Stimulated activated CD4-positive, alpha-beta T cell treated with anti-CD3 and anti-CD28 coated beads, Interleukin-1b, Interleukin-23, amount 100 ng/mL, for 48 hours (primary cell): Measurements from ENCODE around the gene PLD1.

Source experiments
- DNase-seq: peaks from one replicate; pipeline ENCODE4 v3.0.0-alpha.2; 2020

Gene PLD1

DNA sequence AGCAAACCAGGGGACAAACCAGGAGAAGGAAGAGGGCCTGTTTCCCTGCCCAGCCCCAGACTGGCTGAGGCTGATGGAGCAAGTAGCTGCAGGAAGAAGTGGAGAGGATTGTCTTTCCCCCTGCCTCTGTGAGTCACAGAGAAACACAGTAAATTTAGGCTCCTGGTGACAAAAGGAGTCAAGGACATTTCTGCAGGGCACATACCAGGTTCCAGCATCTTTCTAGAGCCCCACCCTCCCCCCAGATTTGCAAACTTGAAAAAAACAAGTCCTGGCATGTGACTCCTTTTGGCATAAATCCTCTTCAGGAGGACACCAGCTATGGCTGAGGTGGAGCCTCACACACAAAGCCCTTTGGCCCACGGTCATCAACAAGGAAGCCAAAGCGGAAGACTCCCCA is 17.8 kb downstream of the PLD1 start:
- no peak for DNase-seq

DNA sequence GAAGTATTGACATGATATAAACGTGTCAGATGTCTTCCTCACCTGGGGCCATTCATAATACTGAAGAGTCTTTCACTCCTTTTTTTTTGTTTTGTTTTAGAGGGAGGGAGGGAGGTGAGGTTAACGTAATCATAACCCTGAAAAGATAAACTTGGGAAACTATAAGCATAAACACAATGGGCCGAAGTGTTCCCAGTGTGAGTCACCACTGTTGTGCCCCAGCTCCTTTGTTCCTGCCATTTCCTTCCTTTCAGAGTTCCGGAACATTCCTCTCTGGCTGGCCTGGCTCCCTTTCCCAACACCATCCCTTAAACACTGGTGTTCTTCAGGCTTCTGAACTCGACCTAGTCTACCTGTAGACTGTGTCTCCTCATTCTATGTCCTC is 18.6 kb downstream of the PLD1 start:
- DNase-seq, result no peak

DNA sequence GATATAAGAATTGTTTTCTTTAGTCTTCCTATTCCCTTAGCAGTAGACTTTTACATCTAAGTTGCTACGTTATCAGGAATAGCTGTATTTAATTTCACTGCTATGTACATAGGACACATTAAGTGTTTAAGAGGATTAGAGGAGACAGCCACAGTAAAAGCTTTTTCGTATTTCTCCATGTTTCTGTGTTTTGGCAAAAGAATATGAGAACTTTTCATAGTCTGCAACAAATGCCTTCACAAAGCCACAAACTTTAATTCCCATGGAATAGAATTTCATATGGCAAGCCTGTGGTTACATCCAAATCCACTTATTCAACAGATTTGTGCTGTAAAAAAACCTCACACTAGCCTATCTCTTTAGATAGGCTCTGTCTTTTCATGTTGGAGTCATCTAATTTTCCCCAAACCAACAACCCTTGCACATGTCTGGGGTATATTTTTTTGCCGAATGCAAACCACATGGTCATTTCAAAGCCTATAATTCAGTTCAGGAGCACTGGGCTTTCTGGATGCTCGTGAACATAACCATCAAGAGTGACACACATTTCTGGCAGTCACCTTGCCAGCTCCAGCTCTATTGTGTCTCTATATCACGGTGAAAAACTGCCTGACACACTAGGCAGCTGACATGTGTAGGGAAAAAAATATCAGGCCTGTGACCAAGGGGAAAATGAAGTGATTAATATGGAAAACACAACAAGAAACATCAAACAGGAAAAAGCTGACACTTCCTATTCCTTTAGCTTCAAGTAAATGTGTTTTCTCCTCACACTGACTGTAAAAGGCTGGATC is 19.2 kb downstream of the PLD1 start:
- no peak for DNase-seq

DNA sequence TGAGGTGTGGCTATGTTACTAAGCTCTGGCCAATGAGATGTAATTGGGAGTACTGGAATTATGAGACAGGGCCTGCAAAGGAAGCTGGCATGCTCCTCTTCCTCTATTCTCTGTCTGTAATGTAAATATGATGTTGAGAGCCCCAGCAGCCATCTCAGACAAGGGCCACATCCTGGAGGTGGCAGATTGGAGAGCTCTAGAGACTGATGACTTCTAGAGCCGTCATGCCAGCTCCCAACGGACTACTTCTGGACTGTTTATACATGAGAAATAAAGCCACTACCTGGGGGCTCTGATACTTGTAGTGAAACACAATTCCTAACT is 19.7 kb downstream of the PLD1 start:
- DNase-seq, result no peak

DNA sequence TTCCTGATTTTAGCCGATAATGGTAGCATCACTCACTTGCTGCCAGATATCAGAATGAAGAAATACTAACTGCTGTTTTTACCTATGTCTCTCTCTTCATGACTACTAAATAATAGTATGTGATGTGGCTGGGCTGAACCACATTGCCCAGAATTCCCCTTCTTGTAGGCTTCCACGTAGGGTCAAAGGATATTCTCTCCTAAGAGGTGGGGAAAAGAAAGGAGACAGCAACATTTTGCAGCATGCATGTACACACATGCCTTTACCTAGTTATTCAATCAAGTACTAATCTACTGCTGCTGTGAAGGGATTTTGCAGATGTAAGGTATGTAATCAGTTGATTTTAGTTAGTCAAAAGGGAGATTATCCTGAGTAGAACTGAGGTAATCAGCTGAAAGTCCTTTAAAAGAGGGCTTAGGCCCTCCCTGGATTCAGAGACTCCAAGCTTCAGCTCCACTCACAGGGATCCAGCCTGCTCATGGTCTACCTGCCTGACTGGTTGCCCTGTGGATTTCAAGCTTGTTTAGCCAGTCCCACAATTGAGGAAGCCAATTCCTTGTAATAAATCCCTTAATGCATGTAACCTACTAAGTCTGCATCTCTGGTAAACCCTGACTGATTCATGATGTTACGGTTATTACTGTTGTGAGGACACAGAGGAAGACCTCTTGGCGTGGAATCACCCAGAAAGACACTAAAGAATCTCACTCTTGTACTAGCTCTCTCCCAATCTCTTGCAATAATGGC is 20.4 kb downstream of the PLD1 start:
- no peak for DNase-seq

DNA sequence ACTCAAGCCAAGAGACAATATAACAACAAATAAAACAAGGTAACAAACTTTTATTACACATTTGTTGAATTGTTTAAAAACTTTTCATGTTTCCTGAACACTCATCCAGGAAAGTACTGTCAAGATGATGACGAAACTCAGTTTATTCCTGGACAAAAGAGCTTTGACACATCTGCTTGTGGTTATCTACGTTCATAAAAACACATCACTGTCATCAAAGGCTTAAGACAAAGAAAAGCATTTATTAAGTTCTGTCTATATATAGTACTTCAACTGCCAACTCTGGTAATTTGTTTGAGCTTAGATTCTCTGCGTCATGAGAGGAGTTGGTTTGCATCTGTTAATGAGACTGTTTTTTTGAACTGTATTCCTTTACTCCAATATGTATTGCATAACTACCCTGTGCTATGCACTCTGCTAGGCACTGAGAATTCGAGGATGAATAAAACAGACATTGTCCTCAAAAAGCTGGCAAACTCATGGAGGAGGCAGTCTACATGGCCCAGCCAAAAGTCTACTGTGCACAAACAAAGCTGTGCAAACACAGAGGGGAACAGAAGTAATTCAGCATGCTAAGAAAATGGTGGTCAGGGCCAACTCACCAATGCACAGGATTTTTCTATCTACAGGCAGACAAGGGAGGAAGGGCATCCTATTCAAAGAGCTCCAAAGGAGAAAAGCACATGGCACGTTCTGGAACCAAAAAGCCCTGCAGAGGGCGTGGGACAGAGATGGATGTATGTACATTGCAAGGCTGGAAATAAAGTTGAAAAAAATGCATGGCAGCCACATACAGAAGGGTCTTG is 21.5 kb downstream of the PLD1 start:
- DNase-seq, result no peak

DNA sequence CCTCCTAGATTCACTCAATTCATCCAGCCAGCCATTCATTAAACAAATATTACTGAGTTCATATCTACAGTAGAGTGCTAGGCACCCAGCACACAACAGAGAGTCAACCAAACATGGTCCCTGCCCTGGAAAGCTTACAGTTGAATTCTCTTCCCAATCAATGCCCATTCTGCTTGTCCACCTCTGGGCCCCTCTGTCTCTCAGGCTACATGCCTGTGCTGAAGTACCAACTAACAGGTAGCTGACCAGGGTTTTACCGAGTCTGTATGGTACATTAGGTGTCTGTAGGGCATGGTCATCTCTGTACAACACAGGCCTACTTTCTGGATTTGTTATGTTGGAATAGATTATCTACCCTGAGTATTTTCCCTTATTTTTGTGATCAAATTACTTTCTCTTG is 23.3 kb downstream of the PLD1 start:
- no peak for DNase-seq

DNA sequence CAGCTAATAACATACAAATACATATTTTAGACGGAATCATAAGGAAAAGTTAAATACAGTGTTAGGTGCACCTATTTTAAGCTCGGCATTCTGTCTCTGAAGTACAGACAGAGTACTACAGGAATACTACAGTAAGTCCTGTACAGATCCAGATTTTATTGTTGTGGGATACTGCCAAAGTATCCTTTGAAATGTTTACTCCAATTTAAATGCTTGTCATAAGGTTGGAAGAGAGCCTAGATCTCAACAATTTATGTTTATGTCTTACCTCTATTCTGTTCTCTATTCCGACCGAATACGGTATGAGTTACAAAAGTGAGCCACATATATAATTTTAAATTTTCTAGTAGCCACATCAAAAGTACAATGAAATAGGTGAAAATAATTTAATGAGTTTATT is 25.3 kb downstream of the PLD1 start:
- DNase-seq, result no peak

DNA sequence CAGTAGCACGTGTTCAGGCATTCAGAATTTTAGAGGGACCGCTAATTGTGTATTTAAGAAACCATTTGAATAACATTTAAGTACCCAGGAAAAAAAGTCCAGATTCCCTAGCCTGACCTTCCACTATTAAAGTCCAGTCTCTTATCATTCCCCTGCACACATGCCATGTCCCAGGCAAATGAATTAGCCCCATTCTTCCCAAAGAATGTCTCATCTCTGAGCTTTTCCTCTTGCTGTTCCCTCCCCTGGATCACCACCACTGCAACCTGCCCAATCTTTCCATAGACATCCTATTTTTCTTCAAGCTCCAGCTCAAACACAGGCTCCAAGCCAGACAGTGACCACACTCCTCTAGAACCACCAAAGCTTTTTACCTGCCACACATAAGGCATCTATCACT is 25.9 kb downstream of the PLD1 start:
- DNase-seq, result no peak

DNA sequence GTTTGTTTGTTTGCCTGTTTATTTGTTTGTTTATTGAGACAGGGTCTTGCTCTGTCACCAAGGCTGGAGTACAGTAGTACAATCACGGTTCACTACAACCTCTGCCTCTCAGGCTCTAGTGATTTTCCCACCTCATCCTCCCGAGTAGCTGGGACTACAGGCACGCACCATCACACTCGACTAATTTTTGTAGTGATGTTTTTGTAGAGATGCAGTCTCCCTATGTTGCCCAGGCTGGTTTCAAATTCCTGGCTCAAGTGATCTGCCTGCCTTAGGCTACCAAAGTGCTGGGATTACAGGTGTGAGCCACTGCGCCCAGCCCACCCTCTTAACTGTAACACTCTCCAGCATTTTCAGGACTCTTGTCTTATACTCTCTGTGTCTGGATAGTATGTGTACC is 26.7 kb downstream of the PLD1 start:
- DNase-seq, result no peak

DNA sequence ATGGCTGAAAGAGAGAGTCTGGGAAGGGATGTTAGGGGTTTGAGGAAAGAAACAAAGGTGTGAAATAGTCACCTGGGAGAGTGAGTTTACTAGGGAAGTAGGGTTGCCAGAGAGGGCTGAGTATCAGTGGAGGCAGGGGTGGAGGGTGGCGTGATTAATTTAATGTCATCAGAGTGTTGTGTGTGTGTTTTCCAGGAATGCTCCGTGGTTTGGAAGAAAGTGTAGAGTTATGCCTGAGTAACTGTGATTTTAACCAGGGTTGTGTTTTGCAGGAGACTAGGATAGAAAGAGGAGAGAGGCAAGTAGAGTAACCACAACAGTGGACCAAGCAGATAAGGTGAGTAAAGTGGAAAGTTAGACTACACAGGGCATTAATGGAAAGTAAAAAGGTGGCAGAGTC is 27.2 kb downstream of the PLD1 start:
- DNase-seq, result no peak

DNA sequence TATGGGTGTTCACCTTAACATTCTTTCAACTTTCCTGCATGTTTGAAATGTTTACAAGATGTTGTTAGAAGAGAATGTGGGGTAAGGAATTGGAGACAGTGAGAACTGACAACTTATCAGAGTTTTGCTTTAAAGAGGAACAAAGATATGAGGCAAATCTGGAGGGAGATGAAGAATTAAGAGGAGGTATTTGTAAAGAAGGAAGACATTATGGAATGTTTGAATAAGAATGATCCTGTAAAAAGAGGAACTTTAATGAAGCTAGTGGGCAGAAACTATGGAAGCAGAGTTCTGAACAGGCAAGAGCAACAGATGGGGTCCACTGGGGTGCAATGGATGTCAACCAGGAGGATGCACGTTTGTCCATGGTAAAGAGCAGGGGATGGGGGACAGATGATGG is 27.7 kb downstream of the PLD1 start:
- DNase-seq, result no peak

DNA sequence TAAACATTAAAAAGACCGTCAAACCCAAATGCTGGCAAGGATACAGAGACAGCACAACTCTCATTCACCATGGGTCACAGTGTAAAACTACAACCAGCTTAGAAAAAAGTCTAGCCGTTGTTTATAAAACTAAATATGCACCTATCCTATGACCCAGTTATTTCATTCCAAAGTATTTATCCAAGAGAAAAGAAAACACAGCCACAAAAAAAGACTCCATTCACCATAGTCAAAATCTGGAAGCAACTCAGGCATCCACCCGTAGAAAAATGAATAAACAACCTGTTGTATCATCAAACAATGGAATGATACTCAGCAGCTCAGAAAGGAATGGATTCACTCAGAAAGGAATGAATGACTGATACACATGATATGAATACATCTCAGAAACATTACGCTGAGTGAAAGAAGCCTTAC is 28.6 kb downstream of the PLD1 start:
- no peak for DNase-seq

DNA sequence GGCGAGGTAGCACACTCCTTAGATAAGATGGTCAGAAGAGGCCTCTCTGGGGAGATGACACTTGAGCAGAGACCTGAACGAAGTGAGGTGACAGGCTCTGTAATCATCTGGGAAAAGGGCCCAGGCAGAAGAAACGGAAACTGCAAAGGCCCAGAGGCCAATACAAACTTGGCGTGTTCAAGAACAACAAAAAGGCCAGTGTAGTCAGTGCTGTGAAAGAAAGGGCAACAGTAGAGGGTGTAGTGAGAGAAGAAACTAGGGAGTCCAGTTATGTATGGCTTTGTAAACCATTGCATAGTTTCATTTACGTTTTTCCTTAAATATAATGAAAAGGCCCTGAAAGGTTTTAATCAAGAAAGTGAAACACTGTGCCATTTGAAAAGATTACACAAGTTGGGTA is 31.8 kb downstream of the PLD1 start:
- no peak for DNase-seq

DNA sequence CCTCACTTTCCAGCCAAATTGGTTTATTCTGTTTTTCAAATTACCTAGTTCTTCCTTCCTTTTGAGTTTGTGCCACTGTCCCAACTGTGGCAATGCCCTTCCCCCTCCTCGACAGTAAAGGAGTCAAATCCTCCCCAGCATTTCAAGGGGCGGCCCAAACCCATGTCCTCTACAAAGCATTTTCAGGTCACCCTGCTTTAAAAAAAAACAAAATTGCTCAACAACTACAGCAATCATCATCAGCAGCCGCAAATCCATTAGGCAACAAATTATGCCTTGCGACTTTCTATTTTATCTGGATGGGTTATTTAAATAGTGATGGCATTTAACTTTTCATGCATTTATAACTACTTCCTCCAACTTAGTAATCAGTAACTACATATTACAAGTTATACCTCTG is 32.7 kb downstream of the PLD1 start:
- DNase-seq, result no peak

DNA sequence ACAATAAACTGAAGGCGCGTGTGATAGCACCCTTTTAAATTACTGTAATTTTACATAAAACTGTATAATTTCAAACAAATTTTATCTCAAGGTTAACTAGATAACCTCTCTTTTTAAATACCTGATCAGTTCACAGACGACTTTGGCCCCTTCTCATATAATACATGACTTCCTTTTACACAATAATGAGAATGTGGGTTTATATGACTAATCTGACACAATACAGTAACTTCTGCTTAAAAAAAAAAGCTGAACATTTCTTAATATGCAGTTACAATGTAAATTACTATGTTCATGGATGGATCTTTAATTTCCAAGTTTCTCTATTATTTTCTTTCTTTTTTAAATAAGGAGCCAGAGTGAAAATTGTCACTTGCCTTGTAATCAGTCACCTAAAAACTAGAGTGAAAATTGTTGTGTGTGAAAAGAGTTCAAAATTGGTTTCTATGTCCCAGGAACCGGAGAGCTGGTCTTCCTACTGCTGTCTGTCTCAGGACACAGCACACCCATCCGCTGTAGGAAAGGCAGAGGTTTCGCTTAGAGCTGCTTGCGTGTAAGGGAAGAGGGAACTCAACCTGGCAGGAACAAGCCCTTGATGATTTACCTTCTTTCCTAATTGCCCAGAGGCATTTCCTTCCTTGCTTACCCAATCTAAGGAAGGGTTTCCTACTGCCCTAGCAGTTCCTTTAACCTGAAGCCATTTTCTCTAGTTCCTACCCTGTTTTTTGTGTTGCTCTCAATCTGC is 33.3 kb downstream of the PLD1 start:
- DNase-seq, result no peak

DNA sequence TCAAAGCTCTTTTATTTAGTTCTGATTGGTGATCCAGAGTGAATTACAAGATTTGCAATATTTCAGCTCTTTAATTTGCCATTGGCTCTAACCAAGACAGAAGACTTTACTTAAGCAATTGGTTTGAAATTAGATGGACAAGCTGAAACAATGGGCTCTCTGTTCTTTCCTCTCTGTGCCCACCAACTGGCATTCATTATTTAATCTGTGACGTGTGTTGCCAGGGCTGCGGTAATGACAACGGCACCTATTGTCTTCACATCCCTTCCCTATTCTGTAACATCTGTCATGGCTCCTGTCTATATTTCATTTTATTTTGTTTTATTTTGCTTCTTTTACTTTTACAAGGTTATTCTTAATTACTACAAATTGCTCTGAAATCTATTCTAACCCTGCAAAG is 33.9 kb downstream of the PLD1 start:
- no peak for DNase-seq

DNA sequence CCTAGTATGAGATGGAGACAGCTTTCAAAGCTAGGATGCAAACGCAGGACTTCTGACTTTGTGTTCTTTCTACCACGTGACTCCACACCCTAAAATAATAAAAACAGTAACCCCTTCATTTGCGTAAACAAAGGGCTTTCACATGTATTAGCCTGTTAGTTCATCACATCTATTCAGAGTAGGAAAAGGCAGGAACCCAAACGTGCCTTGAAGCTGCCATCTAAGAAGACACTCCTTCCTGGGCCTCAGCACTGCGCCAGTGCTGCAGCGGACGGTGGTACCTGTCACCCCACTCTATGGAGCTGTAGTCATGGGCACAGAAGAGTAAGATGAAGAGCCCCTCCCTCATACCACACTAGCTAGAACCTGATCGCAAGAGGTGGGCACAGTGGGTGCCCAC is 34.3 kb downstream of the PLD1 start:
- DNase-seq, result no peak

DNA sequence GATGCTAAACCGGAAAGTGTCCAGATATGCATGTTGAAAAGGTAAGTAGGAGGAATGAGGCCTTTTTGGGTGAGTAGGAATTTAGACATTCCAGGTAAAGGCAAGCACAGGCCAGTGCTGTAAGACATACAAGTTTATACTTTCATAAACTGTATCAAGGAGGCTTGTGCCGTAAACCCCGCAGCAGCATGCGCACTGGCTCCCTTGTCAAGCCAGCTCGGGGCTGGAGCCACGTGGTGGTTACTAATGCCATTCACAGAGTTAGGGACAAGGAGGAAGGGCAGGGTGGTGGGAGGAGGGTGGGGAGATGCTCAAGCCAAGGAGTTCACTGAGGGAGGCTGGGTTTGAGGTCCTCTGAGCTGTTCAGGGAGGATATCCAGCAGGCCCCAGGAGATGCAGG is 35.8 kb downstream of the PLD1 start:
- no peak for DNase-seq

DNA sequence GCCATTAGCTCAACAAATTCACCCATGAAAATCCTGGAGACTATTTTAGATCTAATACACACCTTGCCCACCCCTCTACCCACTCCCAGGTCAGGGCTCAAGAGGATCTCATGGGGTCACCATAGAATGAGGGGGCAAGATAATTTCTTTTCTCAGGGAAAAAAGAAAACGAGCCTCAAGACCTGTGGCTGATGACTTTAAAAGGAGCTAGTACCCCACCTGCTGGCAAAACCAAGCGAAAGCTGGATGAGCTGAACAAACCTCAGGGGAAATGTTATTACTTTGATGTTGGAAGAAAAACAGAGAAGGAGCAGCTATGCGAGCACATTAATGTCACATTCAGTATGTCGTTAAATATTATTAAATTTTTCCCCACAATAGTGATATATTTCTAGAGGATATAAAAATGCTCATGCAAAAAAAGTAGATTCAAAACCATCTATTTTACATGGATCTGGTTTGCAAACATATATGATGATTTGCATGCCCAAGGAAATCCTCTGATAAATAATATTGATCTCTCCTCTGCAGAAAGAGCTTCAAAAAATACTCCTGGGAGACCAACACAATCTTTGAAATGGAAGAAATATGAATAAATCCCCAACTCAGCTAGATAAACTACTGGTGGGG is 37.7 kb downstream of the PLD1 start:
- peak; percentile 40 for DNase-seq

DNA sequence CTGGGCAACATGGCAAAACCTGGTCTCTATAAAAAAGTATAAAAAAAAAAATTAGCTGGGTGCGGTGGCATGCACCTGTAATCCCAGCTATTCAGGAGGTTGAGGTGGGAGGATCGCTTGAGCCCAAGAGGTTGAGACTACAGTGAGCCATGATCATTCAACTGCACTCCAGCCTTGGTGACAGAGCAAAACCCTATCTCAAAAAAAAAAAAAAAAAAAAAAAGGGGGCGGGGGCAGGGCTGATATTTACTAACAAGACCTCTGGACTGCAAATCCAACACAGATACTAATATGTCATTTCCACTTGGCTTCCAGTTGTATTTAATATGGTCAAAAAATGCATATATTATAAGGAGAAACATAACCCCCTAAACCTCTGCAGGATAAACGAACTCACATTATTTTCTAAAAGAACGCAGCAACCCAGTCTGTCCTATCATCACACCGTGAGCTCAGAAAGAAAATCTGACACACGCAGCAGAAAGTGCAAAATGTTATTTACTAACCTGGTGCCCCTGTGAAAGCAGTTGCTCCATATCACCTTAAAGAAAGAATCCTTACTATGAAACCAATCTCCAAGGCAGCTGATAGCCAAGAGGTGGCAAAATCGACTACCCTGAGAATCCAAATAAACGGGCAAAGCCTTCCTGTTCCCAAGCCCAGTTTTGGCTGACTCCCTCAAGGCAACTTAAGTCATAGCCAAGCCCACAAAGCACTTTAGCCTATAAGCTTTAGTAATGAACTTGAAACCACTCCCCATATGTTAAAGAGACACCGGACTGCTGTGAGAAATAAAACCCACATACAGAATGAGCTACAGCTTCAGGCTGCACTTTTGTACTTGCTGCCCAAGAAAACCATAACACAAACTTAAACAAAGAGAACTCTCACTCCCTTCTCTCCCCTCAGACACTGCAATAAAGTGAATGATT is 39.3 kb downstream of the PLD1 start:
- DNase-seq, result no peak

DNA sequence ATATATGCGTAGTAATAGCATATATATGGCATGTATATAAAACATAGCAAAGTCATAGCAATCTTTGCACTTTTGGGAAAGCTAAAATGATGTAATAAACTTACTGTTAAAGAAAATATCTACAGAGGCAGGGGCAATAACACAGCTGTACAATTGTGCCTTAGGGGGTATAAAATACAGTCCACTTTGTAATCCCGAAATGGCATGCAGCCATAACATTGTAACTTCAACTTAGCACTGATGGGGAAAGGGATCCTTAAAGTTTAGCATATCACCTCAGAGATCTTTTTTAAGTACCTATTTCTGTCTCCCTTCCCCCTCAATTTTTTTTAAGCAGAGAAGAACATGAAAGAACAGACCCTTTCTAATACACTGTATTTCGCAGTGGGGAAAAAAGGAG is 40.8 kb downstream of the PLD1 start:
- DNase-seq, result no peak
